ENCODE measurements around the gene JCAD.
"Not testable (repeated sequence)": the region's sequence is repeated elsewhere in the genome, so short reads cannot be mapped to it uniquely, and the experiment has no call there.

Gene JCAD

DNA sequence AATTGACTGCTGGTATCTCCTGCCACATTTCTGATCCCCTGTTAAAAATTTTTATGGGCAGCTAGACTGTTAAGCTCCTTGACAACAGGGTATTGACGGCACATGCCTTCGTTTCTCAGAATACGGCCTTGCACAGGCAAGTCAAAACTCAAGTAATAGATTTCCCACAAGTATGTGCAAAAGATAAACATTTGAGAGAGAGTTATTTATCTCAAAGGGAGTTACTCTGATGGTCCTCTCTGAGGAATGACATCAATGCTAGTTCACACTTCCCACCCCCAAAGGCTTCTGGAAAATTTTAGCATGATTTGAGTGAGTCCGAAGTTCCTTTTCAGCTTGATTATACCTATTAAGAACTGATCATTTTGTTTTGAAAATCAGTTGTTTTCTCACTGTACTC is 71.9 kb downstream of the JCAD start:
- no peak for DNase-seq (ENCODE audit: low spot score)

DNA sequence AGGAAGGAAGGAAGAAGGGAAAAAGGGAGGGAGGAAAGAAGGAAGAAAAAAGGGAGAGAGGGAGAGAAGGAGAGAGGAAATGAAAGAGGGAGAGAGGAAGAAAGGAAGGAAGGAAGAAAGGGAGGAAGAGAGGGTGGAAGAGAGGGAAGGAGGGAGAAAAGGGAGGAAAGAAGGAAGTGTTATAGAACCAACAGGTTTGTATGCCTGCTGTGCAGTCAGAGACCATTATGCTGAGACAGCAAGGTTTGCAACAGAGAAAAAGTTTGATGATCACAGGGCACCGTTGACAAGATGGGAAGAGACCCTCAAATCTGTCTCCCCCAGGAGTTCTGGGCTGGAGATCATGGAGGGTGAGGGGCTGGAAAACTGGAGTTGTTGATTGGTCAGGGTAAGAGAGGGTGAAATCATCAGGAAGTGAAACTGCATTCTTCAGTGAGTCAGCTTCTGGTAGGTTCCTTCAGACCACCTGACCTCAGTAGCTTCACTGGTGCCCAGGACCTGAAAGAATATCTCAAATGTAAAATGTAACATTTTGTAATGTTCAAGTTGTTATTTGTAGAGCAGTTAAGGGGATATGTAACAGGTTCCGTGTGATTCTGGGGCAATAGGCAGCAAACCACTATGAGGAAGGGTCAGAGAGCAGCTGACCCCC is 76.3 kb downstream of the JCAD start:
- no peak for DNase-seq (ENCODE audit: low spot score)

GRCh38 chr10:29981510-29981909 is 77.9 kb downstream of the JCAD start:
- DNase-seq (ENCODE audit: low spot score), result no peak

- peak; percentile 77 for DNase-seq (ENCODE audit: low spot score)
These were observed 79.3 kb downstream of the JCAD start for GRCh38 chr10:29980084-29980483.

DNA sequence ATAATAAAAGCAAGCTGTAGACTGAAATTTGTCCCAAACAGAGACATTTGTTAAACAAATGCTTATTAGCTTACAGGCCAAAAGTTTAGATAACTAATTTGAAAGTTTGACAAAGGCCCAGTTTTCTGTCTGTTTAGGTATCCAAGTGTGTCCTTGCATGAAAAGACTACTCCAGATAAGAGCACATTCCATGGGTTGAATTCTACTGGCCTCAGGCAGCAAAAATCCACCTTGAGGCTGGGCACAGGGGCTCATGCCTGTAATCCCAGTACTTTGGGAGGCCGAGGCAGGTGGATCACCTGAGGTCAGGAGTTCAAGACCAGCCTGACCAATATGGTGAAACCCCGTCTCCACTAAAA is 80.0 kb downstream of the JCAD start:
- not testable (repeated sequence) for DNase-seq (ENCODE audit: low spot score)

DNA sequence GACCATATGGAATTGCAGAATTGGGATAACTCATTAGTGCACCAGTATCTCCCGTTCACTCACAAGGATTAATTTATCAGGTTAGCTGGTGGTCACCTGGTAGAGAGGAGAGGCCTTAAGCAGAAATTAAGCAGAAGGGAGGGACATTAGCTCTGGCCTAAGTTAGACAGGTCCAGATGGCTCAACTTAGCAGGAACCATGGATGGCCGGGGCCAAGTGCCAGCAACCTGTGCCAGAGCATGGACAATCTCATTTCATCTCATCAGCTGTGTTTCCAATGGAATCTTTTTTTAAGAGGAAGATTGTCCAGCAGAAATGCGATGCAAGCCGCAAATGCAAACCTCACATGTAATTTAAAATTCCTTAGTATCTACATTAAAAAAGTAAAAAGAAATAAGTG is 82.2 kb downstream of the JCAD start:
- DNase-seq (ENCODE audit: low spot score), result no peak

DNA sequence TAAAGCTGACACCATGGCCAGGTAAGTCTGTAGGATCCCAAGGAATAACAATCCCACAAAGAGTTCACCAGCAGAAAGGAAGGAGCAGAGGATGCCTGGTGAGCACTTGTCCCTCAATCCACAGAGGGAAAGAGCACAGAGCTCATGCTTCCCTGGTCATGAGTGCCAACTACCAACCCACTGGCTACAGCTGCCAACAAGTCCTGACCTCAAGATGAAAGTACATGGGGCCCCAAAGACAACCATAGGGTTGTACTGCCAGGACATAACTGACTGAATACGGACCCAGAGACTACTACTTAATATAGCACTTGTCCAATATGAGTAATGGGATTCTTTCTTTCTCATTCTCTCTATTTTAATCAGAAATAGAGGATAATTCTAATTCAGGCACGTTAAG is 83.3 kb downstream of the JCAD start:
- DNase-seq (ENCODE audit: low spot score), result no peak

DNA sequence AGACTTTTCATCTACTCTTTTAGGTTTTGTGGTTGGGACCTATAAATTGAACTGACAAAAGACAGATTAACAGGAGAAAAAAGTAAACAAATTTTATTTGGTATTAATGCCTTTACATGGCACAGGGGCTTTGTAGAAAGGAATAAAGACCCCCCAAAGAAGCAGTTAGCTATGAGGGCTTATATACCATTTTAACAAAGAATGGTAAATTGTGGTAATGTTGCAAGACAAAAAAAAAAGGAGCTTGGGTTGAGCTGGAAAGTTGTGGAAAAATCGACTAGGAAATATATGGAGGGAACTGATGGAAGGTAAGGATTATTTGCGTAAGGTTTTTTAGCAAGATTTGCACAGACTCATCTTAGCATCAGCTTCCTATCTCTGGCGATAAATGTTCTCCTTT is 84.6 kb downstream of the JCAD start:
- DNase-seq (ENCODE audit: low spot score), result no peak

DNA sequence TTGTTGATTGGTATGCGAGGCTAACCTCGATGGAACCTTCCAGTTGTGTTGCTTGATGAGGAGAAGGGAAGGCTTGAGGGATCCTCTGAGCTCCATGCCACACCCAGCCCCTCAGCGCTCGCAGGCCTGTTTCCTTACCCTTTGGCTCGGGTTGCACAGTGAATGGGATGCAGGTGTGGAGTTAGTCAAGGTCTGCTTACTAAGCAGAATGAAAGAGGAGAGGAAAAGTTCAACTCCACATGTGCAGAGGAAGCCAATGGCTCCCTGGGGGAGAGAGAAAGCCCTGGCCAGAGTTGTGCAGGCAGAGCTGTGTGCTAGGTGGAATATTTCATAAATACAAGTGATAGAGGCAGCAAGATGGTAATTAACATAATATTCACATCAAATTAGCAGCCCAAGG is 85.5 kb downstream of the JCAD start:
- no peak for DNase-seq (ENCODE audit: low spot score)

GRCh38 chr10:29970576-29970975 is 88.8 kb downstream of the JCAD start:
- DNase-seq (ENCODE audit: low spot score), result no peak

DNA sequence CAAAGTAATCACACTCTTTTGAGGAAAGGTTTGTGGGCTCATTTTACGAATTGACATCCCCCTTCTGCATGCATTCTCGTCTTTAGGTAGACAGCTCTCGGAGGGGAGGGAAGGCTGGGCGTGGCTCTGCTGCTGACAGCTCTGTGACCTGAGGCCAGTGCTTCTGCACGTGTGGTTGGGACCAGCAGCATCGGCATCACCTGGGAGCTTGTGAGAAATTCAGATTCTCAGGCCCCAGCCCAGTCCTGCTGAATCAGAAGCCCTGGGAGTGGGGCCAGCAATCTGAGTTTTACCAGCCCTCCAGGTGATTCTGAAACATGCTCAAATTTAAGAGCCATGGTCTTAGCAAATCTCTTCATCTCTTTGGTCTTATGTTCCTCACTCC is 89.4 kb downstream of the JCAD start:
- DNase-seq (ENCODE audit: low spot score), result no peak

GRCh38 chr10:29969255-29970011 is 90.0 kb downstream of the JCAD start:
- DNase-seq (ENCODE audit: low spot score), result no peak

GRCh38 chr10:29968585-29968984 is 90.8 kb downstream of the JCAD start:
- no peak for DNase-seq (ENCODE audit: low spot score)

DNA sequence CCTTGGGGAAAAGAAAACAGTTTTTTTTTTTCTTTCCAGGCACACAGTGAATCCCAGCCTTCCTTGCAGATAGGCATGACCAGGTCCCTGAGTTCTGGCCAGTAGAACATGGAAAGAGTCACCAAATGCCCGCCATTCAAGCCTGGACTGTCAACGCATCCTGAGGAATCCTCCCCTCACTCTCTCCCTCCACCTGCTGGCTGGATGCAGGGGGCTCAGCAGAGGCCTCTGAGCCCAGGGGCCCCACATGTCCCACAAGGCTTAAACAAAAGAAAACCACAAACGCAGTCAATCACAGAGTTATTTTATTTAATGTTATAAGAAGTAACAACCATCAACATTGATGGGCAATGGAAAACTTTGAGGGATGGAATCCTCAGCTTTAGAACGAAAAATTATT is 93.1 kb downstream of the JCAD start:
- no peak for DNase-seq (ENCODE audit: low spot score)
